IMR-90 (cell line): Measurements from ENCODE around the gene MIA2. TPM values are rescaled to one million over a fixed set of nuclear protein-coding genes. Genes with fewer than 3 reads are reported as not detected.

Experiments
- ATAC-seq: fragments of 200-7000 bp; cut with Tn5 transposase; 2 replicates; pipeline ENCODE4 v1.9.1; 2020; ENCODE audit warnings: low read depth, mild to moderate bottlenecking, moderate library complexity
- BruUV-seq: library from RNA; stranded (reverse); fragments of 400-500 nt; replicated peaks from 2 replicates; lab custom pipeline; 2021; lab: Mats Ljungman, UMichigan
- CTCF ChIA-PET: fragments of 300-600 bp; formaldehyde crosslinking; extraction: SDS; loops from one replicate; lab custom pipeline; 2021; ENCODE audit warnings: antibody characterized with exemption; lab: Yijun Ruan, JAX
- POLR2A ChIA-PET: fragments of 300-600 bp; sonication (Branson Sonifier 250); formaldehyde crosslinking; loops from one replicate; lab custom pipeline; 2022; ENCODE audit warnings: antibody characterized with exemption; ENCODE audit not compliant: unreplicated experiment; lab: Charles Lee
- DNase-seq: peaks from one replicate; pipeline ENCODE4 v3.0.0; 2013
- H2AFZ ChIP-seq: replicated peaks from 2 replicates; pipeline ENCODE3; 2013; ENCODE audit warnings: low read length, mild to moderate bottlenecking; ENCODE audit not compliant: poor library complexity
- H2AK5ac ChIP-seq: 2 replicates; pipeline ENCODE4 v1.6.1; 2013; ENCODE audit warnings: low read depth, low read length, inconsistent platforms
- H2AK9ac ChIP-seq: replicated peaks from 2 replicates; pipeline ENCODE3; 2013; ENCODE audit warnings: mild to moderate bottlenecking, low read depth, low read length, moderate library complexity; ENCODE audit not compliant: poor library complexity
- H2BK120ac ChIP-seq: 2 replicates; pipeline ENCODE4 v1.6.1; 2013; ENCODE audit warnings: low read depth, low read length, inconsistent platforms
- H2BK15ac ChIP-seq: 3 replicates; pipeline ENCODE4 v1.6.1; 2013; ENCODE audit warnings: low read depth, low read length, inconsistent platforms
- H2BK20ac ChIP-seq: 2 replicates; pipeline ENCODE4 v1.6.1; 2013; ENCODE audit warnings: low read depth, mild to moderate bottlenecking, inconsistent platforms, low read length, moderate library complexity
- H2BK5ac ChIP-seq: 2 replicates; pipeline ENCODE4 v1.6.1; 2013; ENCODE audit warnings: mild to moderate bottlenecking, low read depth, low read length, inconsistent platforms; ENCODE audit not compliant: poor library complexity, severe bottlenecking
- H3K14ac ChIP-seq: replicated peaks from 2 replicates; pipeline ENCODE4 v1.6.1; 2013; ENCODE audit warnings: low read depth, low read length, inconsistent platforms
- H3K18ac ChIP-seq: 2 replicates; pipeline ENCODE4 v1.6.1; 2013; ENCODE audit warnings: low read depth, low read length, control low read depth
- H3K23ac ChIP-seq: 2 replicates; pipeline ENCODE4 v1.6.1; 2013; ENCODE audit warnings: low read depth, low read length, inconsistent platforms
- H3K27ac ChIP-seq: 2 replicates; pipeline ENCODE4 v1.5.1; 2013; ENCODE audit warnings: mild to moderate bottlenecking, control low read depth, low read length; ENCODE audit not compliant: insufficient read depth
- H3K27me3 ChIP-seq: 2 replicates; pipeline ENCODE4 v1.6.1; 2013; ENCODE audit warnings: low read length; ENCODE audit not compliant: control insufficient read depth, insufficient read depth
- H3K36me3 ChIP-seq: 2 replicates; pipeline ENCODE4 v1.6.1; 2013; ENCODE audit warnings: low read length, mixed read lengths; ENCODE audit not compliant: control insufficient read depth, insufficient read depth
- H3K4ac ChIP-seq: 2 replicates; pipeline ENCODE4 v1.6.1; 2013; ENCODE audit warnings: low read depth, low read length, inconsistent platforms
- H3K4me1 ChIP-seq: 2 replicates; pipeline ENCODE4 v1.6.1; 2013; ENCODE audit warnings: low read length, mixed read lengths; ENCODE audit not compliant: control insufficient read depth, insufficient read depth
- H3K4me2 ChIP-seq: 2 replicates; pipeline ENCODE4 v1.6.1; 2013; ENCODE audit warnings: low read depth, mild to moderate bottlenecking, control low read depth, low read length, moderate library complexity
- H3K4me3 ChIP-seq: 2 replicates; pipeline ENCODE4 v1.5.1; 2013; ENCODE audit warnings: low read depth, mild to moderate bottlenecking, control low read depth, low read length, moderate library complexity; ENCODE audit not compliant: insufficient read depth
- H3K56ac ChIP-seq: 2 replicates; pipeline ENCODE4 v1.6.1; 2013; ENCODE audit warnings: low read length, inconsistent platforms; ENCODE audit not compliant: insufficient read depth; ENCODE audit errors: extremely low read depth
- H3K79me1 ChIP-seq, 2 experiments: 2 replicates each; pipeline ENCODE4 v1.6.1; 2013; ENCODE audit warnings: low read length in 2 of 2, inconsistent platforms in 1 of 2, low read depth in 1 of 2
- H3K9ac ChIP-seq: 2 replicates; pipeline ENCODE4 v1.6.1; 2013; ENCODE audit warnings: low read depth, low read length, control low read depth
- H3K9me1 ChIP-seq: 2 replicates; pipeline ENCODE4 v1.6.1; 2013; ENCODE audit warnings: low read length, inconsistent platforms; ENCODE audit not compliant: insufficient read depth
- H3K9me3 ChIP-seq: 2 replicates; pipeline ENCODE4 v1.6.1; 2013; ENCODE audit warnings: low read length; ENCODE audit not compliant: control insufficient read depth, insufficient read depth
- H4K20me1 ChIP-seq: 2 replicates; pipeline ENCODE4 v1.6.1; 2013; ENCODE audit warnings: low read length, inconsistent platforms; ENCODE audit not compliant: insufficient read depth
- H4K5ac ChIP-seq: 2 replicates; pipeline ENCODE4 v1.6.1; 2013; ENCODE audit warnings: mild to moderate bottlenecking, low read depth, low read length, control low read depth
- H4K8ac ChIP-seq, 2 experiments: 2 replicates each; pipeline ENCODE4 v1.6.1; 2013; ENCODE audit warnings: low read depth in 2 of 2, low read length in 2 of 2, control low read depth in 1 of 2, inconsistent platforms in 1 of 2
- H4K91ac ChIP-seq: 2 replicates; pipeline ENCODE4 v1.6.1; 2013; ENCODE audit warnings: low read depth, low read length, inconsistent platforms; ENCODE audit not compliant: insufficient read depth
- BHLHE40 ChIP-seq: fragments of 150-350 bp; IDR thresholded peaks from 2 replicates; pipeline ENCODE4 v1.6.1; 2016; ENCODE audit warnings: mild to moderate bottlenecking, low read depth, low read length
- CEBPB ChIP-seq: IDR thresholded peaks from 2 replicates; pipeline ENCODE4 v1.6.1; 2012; ENCODE audit warnings: low read depth, low read length, improper control_type of control experiment
- CHD1 ChIP-seq: IDR thresholded peaks from 2 replicates; pipeline ENCODE4 v1.6.1; 2012; ENCODE audit warnings: low read depth, low read length, improper control_type of control experiment
- CTCF ChIP-seq: conservative IDR thresholded peaks from 2 replicates; pipeline ENCODE4 v1.5.1; 2012; ENCODE audit warnings: mild to moderate bottlenecking, low read depth, low read length, improper control_type of control experiment
- ELK1 ChIP-seq: fragments of 150-350 bp; IDR thresholded peaks from 2 replicates; pipeline ENCODE4 v1.6.1; 2016; ENCODE audit warnings: low read depth, mild to moderate bottlenecking, low read length, moderate library complexity, borderline replicate concordance
- FOS ChIP-seq: fragments of 150-350 bp; IDR thresholded peaks from 2 replicates; pipeline ENCODE4 v1.6.1; 2016; ENCODE audit warnings: low read depth, low read length
- MAFK ChIP-seq: IDR thresholded peaks from 2 replicates; pipeline ENCODE4 v1.6.1; 2012; ENCODE audit warnings: low read depth, low read length, improper control_type of control experiment
- MAZ ChIP-seq: IDR thresholded peaks from 2 replicates; pipeline ENCODE4 v1.6.1; 2012; ENCODE audit warnings: low read depth, mild to moderate bottlenecking, low read length, improper control_type of control experiment, moderate library complexity, borderline replicate concordance
- MXI1 ChIP-seq: IDR thresholded peaks from 2 replicates; pipeline ENCODE4 v1.6.1; 2012; ENCODE audit warnings: low read depth, mild to moderate bottlenecking, low read length, moderate library complexity, borderline replicate concordance
- NFE2L2 ChIP-seq: fragments of 150-350 bp; IDR thresholded peaks from 2 replicates; pipeline ENCODE4 v1.6.1; 2016; ENCODE audit warnings: low read depth, mild to moderate bottlenecking, low read length
- POLR2A ChIP-seq: IDR thresholded peaks from 2 replicates; pipeline ENCODE4 v1.6.1; 2012; ENCODE audit warnings: mild to moderate bottlenecking, low read depth, low read length
- RAD21 ChIP-seq: IDR thresholded peaks from 2 replicates; pipeline ENCODE4 v1.6.1; 2012; ENCODE audit warnings: low read length, improper control_type of control experiment
- RCOR1 ChIP-seq: IDR thresholded peaks from 2 replicates; pipeline ENCODE4 v1.6.1; 2012; ENCODE audit warnings: mild to moderate bottlenecking, low read length, improper control_type of control experiment; ENCODE audit not compliant: insufficient replicate concordance
- RFX5 ChIP-seq: IDR thresholded peaks from 2 replicates; pipeline ENCODE4 v1.8.0; 2012; ENCODE audit warnings: low read depth, mild to moderate bottlenecking, low read length, moderate library complexity
- SMC3 ChIP-seq: fragments of 150-350 bp; IDR thresholded peaks from 2 replicates; pipeline ENCODE4 v1.6.1; 2016; ENCODE audit warnings: low read depth, mild to moderate bottlenecking, antibody characterized with exemption, low read length, moderate library complexity
- USF2 ChIP-seq: fragments of 150-350 bp; IDR thresholded peaks from 2 replicates; pipeline ENCODE4 v1.6.1; 2017; ENCODE audit warnings: mild to moderate bottlenecking, antibody characterized with exemption, low read length, low read depth
- WGBS, 2 experiments: methylation state at CpG; one replicate each; pipeline versions ENCODE4 v1.1.5 to v1.1.7; 2013; ENCODE audit warnings: missing lambda C conversion rate in 2 of 2; ENCODE audit not compliant: insufficient read length in 1 of 2; ENCODE audit errors: extremely low coverage in 2 of 2; 5-methylcytosine and 5-hydroxymethylcytosine counted together
- dilution Hi-C: fragments of 300-500 bp; cut with HindIII; formaldehyde crosslinking; loops from one replicate; pipeline ENCODE4 v1.14.3; 2018; ENCODE audit warnings: low sequenced_read_pairs; ENCODE audit not compliant: unreplicated experiment
- in situ Hi-C: fragments of 300-500 bp; cut with MboI; formaldehyde crosslinking; loops from 3 replicates; pipeline ENCODE4 v1.14.3; 2019; ENCODE audit warnings: low sequenced_read_pairs, inconsistent platforms, mixed read lengths
- intact Hi-C: fragments of 100-400 bp; cut with micrococcal nuclease; formaldehyde crosslinking; loops from 2 replicates; pipeline ENCODE4 v1.10.0; 2022
- polyA plus RNA-seq, 3 experiments: library from polyadenylated mRNA; depleted of rRNA; stranded (reverse); fragments of >200 nt; gene quantifications; 2 replicates each; pipeline ENCODE4 v1.2.3, GENCODE V29; 2012; ENCODE audit warnings: low replicate concordance in 1 of 3
- total RNA-seq: library from RNA; depleted of rRNA; stranded (reverse); fragments of >200 nt; gene quantifications from 2 replicates; pipeline ENCODE4 v1.2.3, GENCODE V29; 2012

Gene MIA2
- total and polyA plus RNA-seq, 2 of the 4 experiments (the other 2 are of a cell fraction): 3.9 to 6.8 TPM

- Histone ChIP-seq H3K56ac (peak overlapping the region; percentile 5; the same call in 1 of the 2 replicates), H4K20me1 (no peaks in the 10 kb centered on the region), H3K79me1 (0 out of 4 replicates have a peak, but pooled peaks cover 0 to 3% of the 10 kb centered on the region in 2 experiments), H3K27ac (no peak overlapping the region), H4K5ac (no peak overlapping the region), H3K4me3 (no peak overlapping the region), H2BK5ac (no peak overlapping the region), H3K4me2 (no peak overlapping the region), H2BK120ac (no peak overlapping the region), H2AK5ac (no peak overlapping the region), H3K27me3 (no peaks in the 10 kb centered on the region), H3K23ac (no peak overlapping the region), H4K91ac (no peak overlapping the region), H3K14ac (no peak overlapping the region), H3K9ac (no peak overlapping the region), H4K8ac (no peak overlapping the region), H3K36me3 (peaks cover 9% of the 10 kb centered on the region), H2AFZ (no peak overlapping the region), H2BK15ac (no peak overlapping the region), H3K9me3 (no peaks in the 10 kb centered on the region), H3K9me1 (peaks cover 3% of the 10 kb centered on the region; the same call in 1 of the 2 replicates), H2AK9ac (no peak overlapping the region), H3K4ac (no peak overlapping the region), H3K18ac (no peak overlapping the region), H2BK20ac (no peak overlapping the region), H3K4me1 (peaks cover 1% of the 10 kb centered on the region; the same call in 1 of the 2 replicates)
- BruUV-seq: no TSS peak
- in situ Hi-C loops: no loop called here
- no CpG with 5 or more reads among the region's 4 CpGs for WGBS, 2 experiments
- intact Hi-C loops: no loop called here
- POLR2A ChIA-PET: no interaction called here
- dilution Hi-C loops: no loop called here
- CTCF ChIA-PET: no interaction called here
- ATAC-seq: peak; percentile 62; the same call in 1 of the 2 replicates
- peak; percentile 39 for DNase-seq
- TF ChIP-seq CEBPB: no peak
- TF ChIP-seq RFX5: no peak
- no peak for TF ChIP-seq POLR2A
- no peak for TF ChIP-seq MAZ
- no peak for TF ChIP-seq USF2
- no peak for TF ChIP-seq SMC3
- no peak for TF ChIP-seq NFE2L2
- no peak for TF ChIP-seq CTCF
- no peak for TF ChIP-seq RAD21
- no peak for TF ChIP-seq MAFK
- TF ChIP-seq RCOR1: no peak
- no peak for TF ChIP-seq BHLHE40
- TF ChIP-seq ELK1: no peak
- TF ChIP-seq CHD1: no peak
- TF ChIP-seq FOS: no peak
- no peak for TF ChIP-seq MXI1
These were observed 162.0 kb downstream of the MIA2 start for GRCh38 chr14:39395555-39396254.
